GM19324 (cell line): ENCODE results near the gene SOCS2.

Source experiments
- ATAC-seq: cut with Tn5 transposase; IDR thresholded peaks from one replicate; pipeline ENCODE4 v1.9.1; 2021; ENCODE audit warnings: mild to moderate bottlenecking, moderate library complexity; ENCODE audit not compliant: unreplicated experiment, low FRiP score

SOCS2 gene

DNA sequence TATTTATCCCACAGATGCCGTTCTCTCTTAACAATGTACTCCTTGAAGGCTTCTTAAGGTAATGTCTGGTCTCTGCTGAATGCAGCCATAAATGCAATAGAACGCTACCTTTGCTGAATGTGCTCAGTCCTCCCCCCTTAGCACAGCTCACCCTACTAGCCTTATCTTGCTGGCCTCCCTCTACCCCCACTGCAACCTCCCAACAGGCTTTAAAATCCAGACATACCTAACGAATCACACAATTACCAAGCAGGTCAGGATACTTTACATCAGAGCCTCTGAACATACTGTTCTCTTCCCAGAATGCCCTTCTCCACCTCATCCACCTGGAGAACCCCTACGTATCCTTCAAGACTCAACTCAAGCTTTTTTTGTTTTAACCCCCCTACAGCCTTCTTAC lies 53.7 kb downstream of the SOCS2 start:
- no peak for ATAC-seq
